Glutamatergic neuron (in vitro differentiated cells): ENCODE results near the gene MTMR1. TPM values are rescaled to one million over a fixed set of nuclear protein-coding genes. Genes with fewer than 3 reads are reported as not detected.
A peak's percentile ranks its signal among the peaks of the same experiment; 100 is the strongest.

Experiments used
- DNase-seq: peaks from one replicate; pipeline ENCODE4 v3.0.0; 2022
- H3K27ac Mint-ChIP-seq: one replicate; pipeline ENCODE4 v1.8.0; 2020; ENCODE audit warnings: mild to moderate bottlenecking, mixed read lengths, inconsistent platforms; ENCODE audit not compliant: unreplicated experiment
- H3K27me3 Mint-ChIP-seq: one replicate; pipeline ENCODE4 v1.8.0; 2020; ENCODE audit warnings: mild to moderate bottlenecking, moderate library complexity, mixed read lengths, inconsistent platforms; ENCODE audit not compliant: unreplicated experiment
- H3K36me3 Mint-ChIP-seq: one replicate; pipeline ENCODE4 v1.8.0; 2020; ENCODE audit warnings: mild to moderate bottlenecking, mixed read lengths, inconsistent platforms; ENCODE audit not compliant: unreplicated experiment
- H3K4me1 Mint-ChIP-seq: one replicate; pipeline ENCODE4 v1.8.0; 2020; ENCODE audit warnings: mild to moderate bottlenecking, low read depth, mixed read lengths, inconsistent platforms; ENCODE audit not compliant: unreplicated experiment
- H3K4me3 Mint-ChIP-seq: one replicate; pipeline ENCODE4 v1.8.0; 2020; ENCODE audit warnings: mild to moderate bottlenecking, mixed read lengths, inconsistent platforms; ENCODE audit not compliant: unreplicated experiment
- H3K9me3 Mint-ChIP-seq: one replicate; pipeline ENCODE4 v1.8.0; 2020; ENCODE audit warnings: mild to moderate bottlenecking, moderate library complexity, mixed read lengths, inconsistent platforms; ENCODE audit not compliant: unreplicated experiment
- CTCF ChIP-seq: fragments of 200-600 bp; sonication (generic); IDR thresholded peaks from one replicate; pipeline ENCODE4 v1.5.0; 2021; ENCODE audit not compliant: partially characterized antibody, unreplicated experiment
- total RNA-seq: library from RNA; stranded (reverse); fragmentation: NEBNext Ultra II Directional; extraction: Animal tissue kit (Norgen Biotek cat#: 25700); gene quantifications from one replicate; pipeline ENCODE4 v1.2.1, GENCODE V29; 2021; ENCODE audit not compliant: unreplicated experiment

Gene MTMR1
- total RNA-seq, 1 donor from 2014 or later: 29.6 TPM

- Mint-ChIP-seq H3K4me1 (peaks cover 2% of the 10 kb centered on the region), H3K27ac (no peak overlapping the region), H3K27me3 (peaks cover 3% of the 10 kb centered on the region), H3K36me3 (no peaks in the 10 kb centered on the region), H3K9me3 (peaks cover 6% of the 10 kb centered on the region), H3K4me3 (no peak overlapping the region)
- no peak for DNase-seq
- TF ChIP-seq CTCF: no peak
Measured at GRCh38 chrX:150688911-150689451, 4.2 kb upstream of the MTMR1 start.

GRCh38 chrX:150690126-150690525 lies 3.1 kb upstream of the MTMR1 start:
- no peak for DNase-seq
- Mint-ChIP-seq H3K9me3 (peaks cover 8% of the 10 kb centered on the region), H3K4me3 (no peak overlapping the region), H3K27ac (no peak overlapping the region), H3K36me3 (no peaks in the 10 kb centered on the region), H3K4me1 (peaks cover 8% of the 10 kb centered on the region), H3K27me3 (peaks cover 6% of the 10 kb centered on the region)
- TF ChIP-seq CTCF: no peak

GRCh38 chrX:150692296-150692695 lies 900 bp upstream of the MTMR1 start:
- H3K27me3 Mint-ChIP-seq: peaks cover 6% of the 10 kb centered on the region
- peaks cover 16% of the 10 kb centered on the region for H3K4me1 Mint-ChIP-seq
- no peak for TF ChIP-seq CTCF
- no peak for DNase-seq
- H3K9me3 Mint-ChIP-seq: peaks cover 4% of the 10 kb centered on the region
- peak overlapping the region; percentile 89 for H3K27ac Mint-ChIP-seq
- H3K4me3 Mint-ChIP-seq: peak overlapping the region; percentile 80
- no peaks in the 10 kb centered on the region for H3K36me3 Mint-ChIP-seq

- peaks cover 4% of the 10 kb centered on the region for H3K9me3 Mint-ChIP-seq
- H3K27me3 Mint-ChIP-seq: peaks cover 4% of the 10 kb centered on the region
- peak overlapping the region; percentile 86 for H3K4me3 Mint-ChIP-seq
- no peaks in the 10 kb centered on the region for H3K36me3 Mint-ChIP-seq
- H3K4me1 Mint-ChIP-seq: peaks cover 16% of the 10 kb centered on the region
- TF ChIP-seq CTCF: no peak
- peak; percentile 74 for DNase-seq
- peak overlapping the region; percentile 97 for H3K27ac Mint-ChIP-seq
Measured at GRCh38 chrX:150693725-150694574, 754 bp downstream of the MTMR1 start.
